GM12892 (cell line): ENCODE results near the gene PPP1R18.
A peak's percentile ranks its signal among the peaks of the same experiment; 100 is the strongest.
"Not testable (repeated sequence)": the region's sequence is repeated elsewhere in the genome, so short reads cannot be mapped to it uniquely, and the experiment has no call there.

Experiments used
- DNase-seq: peaks from one replicate; pipeline ENCODE4 v3.0.0; 2011; ENCODE audit not compliant: insufficient read length
- FAIRE-seq: peaks from 2 replicates; lab custom pipeline; 2011; peaks lifted over from hg19 to GRCh38; lab: Jason Lieb, UNC
- POLR2A ChIP-seq: IDR thresholded peaks from 2 replicates; pipeline ENCODE4 v1.6.1; 2011; ENCODE audit warnings: low read depth, low read length, control low read depth
- POLR2AphosphoS5 ChIP-seq: IDR thresholded peaks from 2 replicates; pipeline ENCODE4 v1.6.1; 2011; ENCODE audit warnings: low read depth, low read length, control low read depth
- TAF1 ChIP-seq: IDR thresholded peaks from 2 replicates; pipeline ENCODE4 v1.6.1; 2011; ENCODE audit warnings: low read depth, mild to moderate bottlenecking, control low read depth, low read length, borderline replicate concordance

PPP1R18 gene

DNA sequence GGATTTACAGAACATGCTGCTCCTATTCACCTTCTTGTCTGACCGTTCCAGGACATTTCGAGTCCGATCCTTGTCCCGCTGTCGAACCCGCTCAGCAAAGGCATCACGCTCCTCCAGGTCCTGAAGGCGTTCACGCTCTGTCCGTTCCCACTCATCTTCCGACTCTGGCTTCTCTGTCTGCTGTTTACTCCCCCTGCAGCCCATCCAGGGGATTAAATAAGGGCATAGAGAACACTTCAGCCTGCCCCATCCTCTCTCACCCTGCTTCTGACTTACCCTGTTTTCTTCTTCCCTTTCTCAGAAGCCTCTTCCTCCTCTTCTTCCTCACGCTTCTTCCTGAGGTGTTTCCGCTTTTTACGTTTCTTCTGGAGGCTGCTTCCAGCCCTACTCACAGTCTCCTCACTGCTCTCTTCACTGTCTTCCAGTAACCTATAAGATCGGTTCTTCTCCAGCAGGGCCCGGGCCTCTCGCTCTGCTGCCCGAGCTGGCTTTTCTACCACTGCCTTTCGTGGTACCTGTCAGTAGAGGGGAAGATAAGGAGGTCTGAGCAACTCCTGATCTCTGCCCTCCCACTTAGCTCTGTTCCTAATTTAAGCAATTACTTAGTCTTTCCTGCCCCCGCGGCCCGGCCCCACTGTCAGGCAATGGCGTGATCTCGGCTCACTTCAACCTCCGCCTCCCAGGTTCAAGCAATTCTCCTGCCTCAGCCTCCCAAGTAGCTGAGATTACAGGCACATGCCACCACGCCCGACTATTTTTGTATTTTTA is 15.5 kb downstream of the PPP1R18 start:
- FAIRE-seq (no peak), DNase-seq (no peak)
- no peak for TF ChIP-seq POLR2A
- TF ChIP-seq POLR2AphosphoS5 = no peak
- no peak for TF ChIP-seq TAF1

DNA sequence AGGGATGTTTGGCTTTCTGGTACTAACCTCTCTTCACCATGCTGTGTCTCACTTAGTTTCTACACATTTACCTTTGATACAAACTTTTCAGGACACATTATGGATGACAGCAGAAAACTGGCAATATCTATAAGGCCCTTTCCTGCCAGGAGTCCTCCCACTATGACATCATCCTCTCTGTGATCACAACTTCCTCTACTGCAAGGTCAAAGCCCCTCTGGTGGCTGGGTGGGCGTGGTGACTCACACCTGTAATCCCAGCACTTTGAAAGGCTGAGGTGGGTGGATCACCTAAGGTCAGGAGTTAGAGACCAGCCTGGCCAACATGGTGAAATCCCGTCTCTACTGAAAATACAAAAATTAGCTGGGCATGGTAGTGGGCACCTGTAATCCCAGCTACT is 20.1 kb downstream of the PPP1R18 start:
- not testable (repeated sequence) for DNase-seq, FAIRE-seq

DNA sequence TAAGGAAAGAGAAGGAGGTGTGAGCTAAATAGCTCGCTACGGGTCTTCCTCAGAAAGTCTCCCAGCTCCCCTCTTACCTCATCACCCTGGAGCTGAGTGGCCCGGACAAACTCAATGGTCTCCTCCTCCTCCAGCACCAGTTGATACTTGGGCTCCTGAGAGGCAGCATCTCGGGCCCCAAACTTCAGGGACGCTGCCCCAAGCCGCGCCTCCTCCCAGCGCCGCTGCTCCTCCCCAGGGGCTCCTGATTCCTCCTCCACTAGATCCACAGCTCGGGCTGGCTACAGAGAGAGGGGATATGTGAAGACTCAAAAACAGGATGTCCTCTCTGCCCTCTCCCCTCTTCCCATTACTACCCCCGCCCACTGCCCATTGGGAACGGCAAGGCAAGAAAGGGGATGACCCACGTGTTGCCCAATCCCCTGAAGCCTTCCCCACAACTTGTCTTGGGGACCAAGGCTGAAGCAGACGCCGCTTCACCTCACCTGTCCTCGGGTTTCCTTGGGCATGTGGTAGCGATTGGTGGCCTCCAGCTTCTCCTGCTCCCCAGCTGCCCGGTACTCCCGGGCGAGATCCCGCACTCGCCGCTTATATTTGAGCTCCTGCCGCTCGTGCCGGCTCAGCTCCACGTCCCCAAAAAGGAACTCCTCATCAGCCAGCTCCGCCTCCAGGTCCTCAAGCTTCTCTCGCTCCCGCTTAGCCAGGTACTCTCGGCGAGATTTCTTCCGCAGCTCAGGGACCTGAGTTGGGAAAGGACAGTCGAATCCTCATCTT is 21.3 kb downstream of the PPP1R18 start:
- TF ChIP-seq TAF1 (no peak), POLR2AphosphoS5 (no peak), POLR2A (no peak)
- no peak for FAIRE-seq
- no peak for DNase-seq

DNA sequence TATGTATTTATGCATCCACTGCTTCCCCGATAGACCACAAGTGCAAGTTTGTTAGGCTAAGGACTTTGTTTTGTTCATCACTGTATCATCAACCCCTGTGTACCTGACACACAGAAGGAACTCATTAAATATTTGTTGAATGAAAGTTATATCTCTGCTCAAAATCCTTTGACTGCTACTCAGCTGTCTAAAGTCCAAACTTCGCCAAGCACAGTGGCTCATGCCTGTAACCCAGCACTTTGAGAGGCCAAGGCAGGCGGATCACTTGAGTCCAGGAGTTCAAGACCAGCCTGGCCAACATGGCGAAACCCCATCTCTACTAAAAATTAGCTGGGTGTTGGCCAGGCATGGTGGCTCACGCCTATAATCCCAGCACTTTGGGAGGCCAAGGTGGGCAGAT is 28.5 kb downstream of the PPP1R18 start:
- DNase-seq, FAIRE-seq: not testable (repeated sequence)

DNA sequence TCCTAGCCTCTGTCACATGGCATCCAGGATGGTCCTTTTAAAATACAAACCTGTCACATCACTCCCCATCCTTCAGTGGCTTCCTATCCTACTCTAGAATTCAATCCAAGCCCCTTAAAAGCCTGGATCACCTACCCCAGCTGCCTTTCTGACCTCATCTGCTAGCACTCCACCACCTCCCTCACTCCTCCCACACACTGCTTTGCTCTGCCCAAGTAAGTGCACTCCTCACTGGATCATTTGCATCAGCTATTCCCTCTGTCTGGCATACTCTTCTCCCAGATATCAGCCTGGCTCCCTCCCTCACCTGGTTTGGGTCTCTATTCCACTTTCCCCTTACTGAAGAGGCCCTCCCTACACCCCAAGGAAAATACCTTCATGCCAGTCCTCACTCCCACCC is 29.0 kb downstream of the PPP1R18 start:
- TF ChIP-seq POLR2AphosphoS5 (no peak), POLR2A (no peak), TAF1 (no peak)
- no peak for FAIRE-seq
- DNase-seq = no peak

DNA sequence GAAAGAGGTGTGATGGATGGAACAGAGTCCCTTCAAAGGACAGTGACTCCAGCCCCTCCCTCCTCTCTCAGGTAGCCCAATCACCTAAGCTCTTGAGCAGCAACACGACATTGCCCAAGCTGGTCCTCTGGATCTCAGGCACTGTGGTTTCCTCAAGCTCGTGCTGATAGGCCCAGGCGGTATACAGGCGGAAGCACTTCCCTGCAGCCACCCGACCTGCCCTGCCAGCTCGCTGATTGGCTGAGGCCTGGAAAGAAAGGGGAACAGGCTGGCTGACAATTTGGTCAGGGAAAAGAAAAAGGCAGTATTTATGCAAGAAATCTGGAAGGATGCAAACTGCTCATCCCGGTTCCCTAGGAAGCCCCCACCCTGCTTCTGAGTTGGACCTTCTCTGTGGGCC is 29.9 kb downstream of the PPP1R18 start:
- DNase-seq (no peak), FAIRE-seq (no peak)
- TF ChIP-seq POLR2AphosphoS5 (no peak), TAF1 (no peak)

DNA sequence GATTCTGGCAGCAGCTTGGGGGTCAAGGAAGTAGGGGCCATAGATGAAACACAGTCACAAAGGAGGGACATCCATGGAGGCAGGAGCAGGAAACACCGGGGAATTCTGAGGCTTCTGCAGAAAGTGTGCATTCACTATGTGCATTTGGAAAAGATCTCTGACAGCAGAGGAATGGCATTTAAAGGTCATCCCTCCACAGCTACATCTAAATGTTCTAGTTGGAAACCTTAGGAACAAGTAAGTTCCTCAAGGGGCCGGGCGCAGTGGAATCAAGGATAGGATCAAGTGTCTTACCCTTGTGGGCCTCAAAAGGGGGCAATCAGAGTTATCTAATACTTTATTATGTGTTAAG is 30.7 kb downstream of the PPP1R18 start:
- TF ChIP-seq POLR2AphosphoS5 (no peak), POLR2A (no peak), TAF1 (no peak)
- no peak for DNase-seq
- FAIRE-seq = no peak

DNA sequence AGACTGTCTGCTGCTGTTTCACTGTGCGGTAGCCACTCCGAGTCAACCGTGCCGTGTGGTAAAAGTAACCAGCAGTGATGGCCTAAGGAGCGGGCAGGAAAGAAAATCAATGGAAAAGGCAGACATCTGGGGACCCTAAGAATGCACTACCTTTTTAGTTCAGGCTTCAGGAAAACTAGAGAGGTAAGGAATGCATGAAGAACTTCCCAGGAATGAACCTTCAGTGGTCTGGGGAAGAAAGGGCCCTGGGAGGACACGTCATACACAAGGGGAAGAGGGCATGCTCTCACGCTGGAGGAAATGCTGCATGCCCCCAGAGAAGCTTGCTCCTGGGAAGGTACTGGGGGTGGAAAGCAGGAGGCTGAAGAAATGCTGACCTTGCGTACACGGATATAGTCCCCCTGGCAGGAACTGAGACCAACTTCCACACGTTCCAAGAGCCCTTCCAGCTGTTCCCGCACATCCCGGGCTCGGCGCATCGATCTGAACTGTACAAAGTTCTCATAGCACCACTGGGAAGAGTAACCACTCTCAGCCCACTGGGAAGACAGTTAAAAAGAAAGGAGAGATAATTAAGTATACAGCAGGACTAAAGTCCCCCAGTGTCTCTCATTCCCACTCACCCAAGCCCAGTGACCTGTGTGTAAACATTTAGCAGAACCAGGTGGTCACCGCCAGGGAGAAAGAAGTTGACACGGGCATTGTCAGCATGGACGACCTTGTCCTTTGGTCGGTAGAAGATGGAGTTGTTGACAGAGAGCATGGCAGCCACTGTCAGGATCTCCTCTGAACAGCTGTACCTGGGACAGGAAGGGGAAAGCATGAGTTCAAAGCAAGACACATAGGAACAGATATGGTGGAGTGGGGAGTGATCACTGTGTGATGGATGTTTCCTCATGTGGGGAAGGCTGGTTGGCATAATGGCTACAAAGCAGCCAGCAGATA is 31.4 kb downstream of the PPP1R18 start:
- DNase-seq = no peak
- no peak for FAIRE-seq
- no peak for TF ChIP-seq POLR2A
- TF ChIP-seq POLR2AphosphoS5 = no peak
- TF ChIP-seq TAF1 = no peak

DNA sequence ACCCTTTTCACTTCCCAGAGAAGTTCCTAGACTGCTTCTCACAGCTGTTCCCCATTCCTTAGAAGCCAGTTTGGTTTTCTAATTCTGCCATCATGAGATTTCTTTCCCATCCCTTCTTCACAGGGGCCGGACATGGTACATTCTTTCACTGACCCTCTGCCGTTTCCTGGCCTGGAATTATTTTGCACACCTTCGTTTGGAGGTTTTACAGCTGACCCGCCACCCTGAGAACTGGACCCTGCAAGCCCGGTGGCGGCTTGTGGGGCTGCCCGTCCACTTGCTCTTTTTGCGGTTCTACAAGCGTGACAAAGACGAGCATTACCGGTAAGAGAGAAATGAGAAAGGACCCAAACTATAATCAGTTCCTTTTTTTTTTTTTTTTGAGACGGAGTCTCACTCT is 35.3 kb downstream of the PPP1R18 start:
- TF ChIP-seq POLR2A (no peak), POLR2AphosphoS5 (no peak), TAF1 (no peak)
- DNase-seq = no peak
- FAIRE-seq = no peak

DNA sequence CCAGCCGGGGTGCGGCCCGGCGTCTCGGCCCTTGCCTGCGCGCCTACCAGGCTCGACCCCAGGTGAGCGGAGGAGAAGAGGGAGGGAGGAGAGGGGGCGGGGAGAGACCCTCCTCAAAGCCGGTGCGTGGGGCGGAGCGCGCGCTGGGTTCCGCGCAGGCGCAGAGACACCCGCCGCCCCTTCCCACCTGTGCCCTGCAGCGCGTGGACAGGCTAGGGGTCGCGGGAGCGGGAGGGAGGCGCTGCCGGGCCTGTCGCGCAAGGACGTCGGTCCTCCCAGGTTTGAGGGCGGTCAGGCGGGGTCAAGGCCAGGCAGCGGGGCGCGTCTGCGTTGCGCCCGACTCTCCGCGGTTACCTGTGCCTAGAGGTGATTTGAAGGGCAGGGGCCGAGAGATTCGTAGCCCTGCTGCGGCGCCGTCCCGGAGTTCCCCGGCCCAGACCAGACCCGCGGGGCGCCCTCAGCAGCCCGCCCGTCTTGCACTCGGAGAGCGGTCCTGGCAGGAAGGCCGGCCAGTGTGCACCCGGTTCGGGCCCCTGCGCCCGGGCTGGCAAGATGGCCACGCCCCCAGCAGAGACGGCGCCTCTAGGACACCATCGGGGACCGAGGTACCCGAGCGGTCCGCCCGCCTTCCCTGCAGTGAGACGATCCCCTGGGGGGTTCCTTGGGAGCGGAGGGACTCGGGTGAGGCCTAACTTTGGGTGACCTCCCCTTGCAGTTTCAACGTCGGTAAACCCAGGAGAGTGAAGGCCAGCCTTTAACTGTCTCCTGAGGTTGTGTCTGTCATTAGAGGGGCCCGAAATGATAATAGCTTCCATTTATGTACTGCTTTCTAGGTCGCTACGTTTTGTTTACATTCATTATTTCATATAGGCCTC is 39.0 kb downstream of the PPP1R18 start:
- DNase-seq (peak; percentile 88), FAIRE-seq (peak; percentile 68)

More for the DNA sequence above, 39.0 kb downstream of the PPP1R18 start:
- TF ChIP-seq POLR2A = peak; percentile 72
- 0 out of 2 replicates have a peak, but pooled peaks have one; percentile 34 for TF ChIP-seq POLR2AphosphoS5
- peak; percentile 50; the same call in 1 of the 2 replicates for TF ChIP-seq TAF1
